NCI-H748 (cell line): Measurements from ENCODE around the gene SEH1L.
"Not testable (repeated sequence)": the region's sequence is repeated elsewhere in the genome, so short reads cannot be mapped to it uniquely, and the experiment has no call there.

Experiments used
- DNase-seq: peaks from one replicate; lab custom pipeline; 2025; ENCODE audit not compliant: unreplicated experiment; lab: John Stamatoyannopoulos, UW

The SEH1L gene

GRCh38 chr18:12993439-12993838 lies 45.6 kb downstream of the SEH1L start:
- DNase-seq, result no peak

- no peak for DNase-seq
These were observed 47.6 kb downstream of the SEH1L start for GRCh38 chr18:12995424-12995823.

GRCh38 chr18:12995952-12996477 lies 48.2 kb downstream of the SEH1L start:
- DNase-seq, result no peak

- no peak for DNase-seq
These were observed 49.0 kb downstream of the SEH1L start for GRCh38 chr18:12996661-12997292.

GRCh38 chr18:12997330-12997729 lies 49.5 kb downstream of the SEH1L start:
- DNase-seq, result not testable (repeated sequence)

- DNase-seq, result no peak
These were observed 50.7 kb downstream of the SEH1L start for GRCh38 chr18:12998332-12999060.

GRCh38 chr18:13003466-13003896 lies 55.7 kb downstream of the SEH1L start:
- peak; percentile 26 for DNase-seq

- DNase-seq, result no peak
These were observed 56.6 kb downstream of the SEH1L start for GRCh38 chr18:13004396-13004795.

GRCh38 chr18:13005289-13005688 lies 57.5 kb downstream of the SEH1L start:
- DNase-seq, result no peak

GRCh38 chr18:13006531-13007247 lies 58.9 kb downstream of the SEH1L start:
- DNase-seq, result no peak

GRCh38 chr18:13007248-13007560 lies 59.4 kb downstream of the SEH1L start:
- no peak for DNase-seq

GRCh38 chr18:13011719-13012118 lies 63.9 kb downstream of the SEH1L start:
- DNase-seq, result no peak

GRCh38 chr18:13014232-13014631 lies 66.4 kb downstream of the SEH1L start:
- no peak for DNase-seq

GRCh38 chr18:13014818-13015217 lies 67.0 kb downstream of the SEH1L start:
- DNase-seq, result no peak

- no peak for DNase-seq
These were observed 69.5 kb downstream of the SEH1L start for GRCh38 chr18:13017247-13017875.

- no peak for DNase-seq
These were observed 70.6 kb downstream of the SEH1L start for GRCh38 chr18:13018374-13018773.

GRCh38 chr18:13019301-13019700 lies 71.5 kb downstream of the SEH1L start:
- no peak for DNase-seq

GRCh38 chr18:13022644-13023043 lies 74.8 kb downstream of the SEH1L start:
- DNase-seq, result no peak

GRCh38 chr18:13025233-13025632 lies 77.4 kb downstream of the SEH1L start:
- DNase-seq, result no peak

- no peak for DNase-seq
These were observed 78.9 kb downstream of the SEH1L start for GRCh38 chr18:13026583-13027270.

GRCh38 chr18:13028869-13029268 lies 81.1 kb downstream of the SEH1L start:
- no peak for DNase-seq
